Activated CD4-positive, alpha-beta T cell treated with anti-CD3 and anti-CD28 coated beads, Interleukin-2, amount 50 U/mL, for 16 hours (primary cell): ENCODE measurements around the gene ABCB4.

Source experiments
- DNase-seq: peaks from one replicate; pipeline ENCODE4 v3.0.0-alpha.2; 2020

The ABCB4 gene

GRCh38 chr7:87475359-87476178, at the start of gene ABCB4:
TSS of gene ABCB4 (minus strand) at chr7:87475680. CDS start at chr7:87475465, 215 bp downstream.
- DNase-seq: no peak

DNA sequence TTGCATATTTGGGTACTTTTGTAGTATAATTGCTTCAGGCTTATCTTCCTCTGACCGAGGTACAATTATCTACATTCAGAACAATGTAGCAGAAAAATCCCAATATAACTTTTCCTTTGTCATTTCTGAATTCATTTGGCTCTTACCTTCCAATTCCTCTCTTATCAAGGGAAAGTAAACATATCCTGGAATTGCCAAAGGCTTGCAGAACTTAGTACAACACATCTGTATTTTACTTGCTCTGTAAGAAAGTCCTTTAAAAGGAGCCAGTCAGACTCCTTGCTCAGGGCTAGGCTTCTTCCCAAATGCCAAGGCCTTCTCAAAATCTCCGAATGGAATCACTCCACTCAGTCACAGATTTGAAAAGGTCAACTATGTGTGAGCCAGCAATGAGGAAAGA, 43.3 kb upstream of the ABCB4 start:
- no peak for DNase-seq

- no peak for DNase-seq
Observed at GRCh38 chr7:87517891-87518290, 42.4 kb upstream of the ABCB4 start.

DNA sequence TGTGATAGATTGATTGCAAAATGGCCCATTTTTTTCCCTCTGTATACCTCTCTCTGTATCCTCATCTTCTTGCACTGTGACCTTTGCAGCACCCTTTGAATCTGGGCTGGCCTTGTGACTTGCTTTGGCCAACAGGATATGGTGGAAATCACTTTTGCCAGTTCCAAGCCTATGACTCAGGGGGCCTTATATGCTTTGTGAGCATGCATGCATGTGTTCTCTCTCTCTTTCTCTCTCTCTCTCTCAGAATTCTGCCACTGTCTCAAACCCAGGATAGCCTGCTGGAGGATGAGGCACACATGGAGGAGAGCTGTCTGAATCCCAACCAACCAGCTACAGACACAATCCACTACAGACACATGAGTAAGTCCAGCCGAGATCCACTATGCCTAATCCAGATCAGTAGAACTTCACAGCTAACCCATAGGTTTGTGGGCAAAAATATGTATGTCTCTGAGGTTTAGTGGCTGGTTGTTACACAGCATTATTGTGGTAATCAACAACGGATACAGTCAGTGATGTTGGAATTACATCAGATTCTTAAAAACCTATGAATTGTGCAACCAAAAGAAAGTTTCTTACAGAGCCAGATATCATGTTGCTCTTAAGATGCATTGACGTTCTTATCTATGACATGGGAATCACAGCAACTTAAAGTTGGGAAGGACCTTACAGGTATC, 41.8 kb upstream of the ABCB4 start:
- DNase-seq: no peak

GRCh38 chr7:87513735-87514335, 38.4 kb upstream of the ABCB4 start:
- DNase-seq: no peak

- DNase-seq: no peak
Observed at GRCh38 chr7:87512906-87513305, 37.4 kb upstream of the ABCB4 start.

DNA sequence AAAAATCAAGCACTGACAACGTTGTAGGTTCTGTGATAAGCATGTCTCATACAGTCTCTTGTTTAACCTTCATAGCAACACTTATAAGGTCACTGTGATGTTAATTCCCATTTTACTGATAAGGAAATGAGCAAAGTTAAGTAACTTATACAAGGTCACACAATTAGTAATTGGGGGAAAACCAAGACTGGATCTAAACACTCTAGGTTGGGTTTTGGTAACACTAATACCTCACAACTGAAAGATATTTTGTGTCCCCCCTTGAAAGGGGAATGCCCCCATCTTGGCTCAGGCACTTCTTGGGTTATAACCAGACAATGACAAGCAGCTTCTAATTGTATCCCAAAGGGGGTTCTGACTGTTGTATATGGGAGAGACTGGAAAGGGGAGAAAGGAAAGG, 36.0 kb upstream of the ABCB4 start:
- no peak for DNase-seq

GRCh38 chr7:87510411-87510875, 35.0 kb upstream of the ABCB4 start:
- no peak for DNase-seq

- no peak for DNase-seq
Observed at GRCh38 chr7:87507446-87507845, 32.0 kb upstream of the ABCB4 start.

DNA sequence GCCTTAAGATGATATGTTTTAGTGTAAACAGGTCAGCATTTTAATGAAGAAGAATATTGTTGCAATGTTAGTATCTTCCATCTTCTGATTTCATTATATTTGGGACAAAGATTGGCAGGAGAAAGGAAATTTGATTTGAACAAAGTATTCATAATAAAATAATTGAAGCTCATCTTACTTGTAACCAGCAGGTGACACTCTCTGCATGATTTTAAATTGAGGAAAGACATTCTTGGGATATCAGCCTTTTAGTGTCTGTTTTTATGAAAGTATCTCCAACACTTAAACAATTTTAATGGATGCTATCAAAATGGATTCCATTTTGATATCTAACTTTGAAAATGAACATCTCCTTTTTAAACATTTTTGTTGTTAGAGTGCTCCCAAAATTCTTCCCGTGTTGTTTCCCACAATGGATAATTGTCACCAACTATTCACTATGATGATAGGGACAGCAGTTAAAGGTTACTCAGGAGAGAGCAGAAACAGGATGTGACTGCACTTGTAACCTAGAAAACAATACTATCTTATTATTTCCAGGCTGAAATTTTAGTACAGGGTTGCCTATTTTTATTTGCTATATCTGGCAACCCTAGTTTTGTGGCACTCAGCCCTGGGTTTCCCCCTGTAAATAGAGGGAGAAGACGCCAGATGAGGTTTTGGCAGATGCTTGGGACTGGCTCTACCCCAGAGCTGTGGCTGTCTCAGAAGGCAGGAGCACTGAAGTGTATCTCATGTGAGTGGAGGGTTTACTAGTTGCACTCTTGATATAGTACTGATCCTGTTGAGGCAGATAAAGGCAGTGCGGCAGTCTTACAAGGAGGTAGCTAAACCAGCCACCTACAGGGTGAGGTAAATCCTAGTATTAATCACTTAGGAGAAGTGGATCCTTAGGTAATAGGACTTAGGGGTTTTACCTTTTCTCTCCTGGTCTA, 31.0 kb upstream of the ABCB4 start:
- DNase-seq: no peak

DNA sequence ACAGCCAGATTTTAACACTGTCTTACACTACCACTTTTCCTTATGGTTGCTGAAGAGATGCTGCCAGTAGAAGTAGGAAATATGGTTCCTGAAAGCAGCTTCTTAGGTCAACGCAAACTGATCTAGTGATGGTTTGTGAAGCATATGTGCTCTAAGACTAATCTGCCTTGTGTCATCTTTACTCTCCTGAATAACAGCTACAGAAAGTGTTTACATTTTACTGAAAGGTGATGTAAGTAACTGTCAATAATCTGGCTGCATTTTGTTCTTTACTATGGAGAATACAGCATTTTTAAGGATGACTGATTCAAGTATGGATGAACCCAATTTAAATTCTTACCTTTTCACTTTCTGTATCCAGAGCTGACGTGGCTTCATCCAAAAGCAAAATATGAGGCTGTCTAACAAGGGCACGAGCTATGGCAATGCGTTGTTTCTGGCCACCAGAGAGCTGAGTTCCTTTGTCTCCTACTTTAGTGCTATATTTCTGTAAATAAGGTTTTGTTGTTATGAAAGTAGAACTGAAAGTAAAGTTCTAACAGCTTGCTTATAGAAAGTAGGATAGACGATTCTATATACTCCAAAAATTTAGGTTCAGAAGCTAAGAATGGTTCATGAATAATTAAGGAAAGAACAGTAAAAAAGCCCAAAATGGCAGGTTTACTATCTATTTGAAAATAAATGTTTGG, 30.2 kb upstream of the ABCB4 start:
- no peak for DNase-seq

- no peak for DNase-seq
Observed at GRCh38 chr7:87505122-87505521, 29.6 kb upstream of the ABCB4 start.

DNA sequence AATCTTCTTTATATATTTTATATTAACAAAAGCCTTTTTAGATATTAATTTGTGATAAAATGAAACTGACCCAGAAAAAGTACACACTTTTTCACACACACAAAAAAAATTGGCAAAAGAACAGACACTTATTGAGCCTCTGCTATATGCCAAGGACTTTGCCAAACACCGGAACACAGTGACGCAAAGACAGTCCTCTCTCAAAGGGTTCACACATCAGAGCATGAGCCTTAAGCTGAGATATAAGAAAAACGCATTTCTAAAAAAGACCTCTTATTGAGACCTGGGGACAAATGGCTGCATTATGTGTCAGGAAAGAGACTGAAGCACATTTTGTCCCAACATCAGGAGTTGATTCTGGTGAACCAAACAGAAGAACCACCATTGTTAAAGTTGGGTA, 24.0 kb upstream of the ABCB4 start:
- DNase-seq: no peak

- no peak for DNase-seq
Observed at GRCh38 chr7:87498893-87499292, 23.4 kb upstream of the ABCB4 start.

DNA sequence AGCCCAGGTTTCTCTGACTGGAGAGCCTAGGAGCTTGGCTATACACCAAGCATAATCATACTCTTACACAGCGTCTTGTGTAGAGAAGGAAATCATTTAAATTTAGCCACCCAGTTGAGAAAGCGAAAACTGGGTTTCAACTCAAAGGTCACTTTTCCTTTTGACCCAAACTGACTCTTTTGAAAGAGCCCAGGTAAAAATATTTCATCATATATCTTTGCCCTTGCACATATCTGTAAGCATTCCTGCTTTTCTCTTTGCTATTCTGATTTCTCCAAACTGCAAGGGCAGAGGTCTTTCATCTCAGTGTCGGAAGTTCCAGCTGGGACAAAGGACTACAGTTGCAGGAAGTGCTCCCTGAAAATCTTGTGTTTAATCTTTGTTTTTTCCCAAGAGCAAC, 22.0 kb upstream of the ABCB4 start:
- DNase-seq: no peak

GRCh38 chr7:87495366-87495765, 19.9 kb upstream of the ABCB4 start:
- no peak for DNase-seq

DNA sequence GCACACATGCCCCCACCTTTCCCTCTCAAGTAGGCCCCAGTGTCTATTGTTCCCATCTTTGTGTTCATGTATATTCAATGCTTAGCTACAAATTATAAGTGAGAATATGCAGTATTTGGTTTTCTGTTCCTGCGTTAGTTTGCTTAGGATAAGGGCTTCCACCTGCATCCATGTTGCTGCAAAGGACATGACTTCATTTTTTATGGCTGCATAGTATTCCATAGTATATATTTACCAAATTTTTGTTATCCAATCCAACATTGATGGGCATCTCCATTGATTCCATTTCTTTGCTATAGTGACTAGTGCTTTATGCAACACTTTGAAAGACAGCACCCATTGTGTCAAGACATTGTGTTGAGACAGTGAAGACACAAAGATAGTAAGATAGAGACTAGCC, 19.0 kb upstream of the ABCB4 start:
- DNase-seq: no peak

DNA sequence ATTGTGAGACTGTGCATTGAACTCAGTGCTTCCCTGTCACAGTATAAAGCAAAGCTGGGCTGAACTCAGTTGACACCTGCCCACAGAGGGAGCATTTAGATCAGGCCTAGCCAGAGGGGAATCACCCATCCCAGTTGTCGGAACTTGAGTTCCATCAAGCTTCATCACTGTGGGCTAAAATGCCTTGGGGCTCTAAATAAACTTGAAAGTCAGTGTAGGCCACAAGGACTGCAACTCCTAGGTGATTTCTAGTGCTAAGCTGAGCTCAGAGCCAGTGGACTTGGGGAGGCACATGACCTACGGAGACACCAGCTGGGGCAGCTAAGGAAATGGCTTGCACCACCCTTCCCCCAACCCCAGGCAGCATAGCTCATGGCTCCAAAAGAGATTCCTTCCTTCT, 7.7 kb upstream of the ABCB4 start:
- DNase-seq: no peak

GRCh38 chr7:87482115-87482514, 6.6 kb upstream of the ABCB4 start:
- no peak for DNase-seq

DNA sequence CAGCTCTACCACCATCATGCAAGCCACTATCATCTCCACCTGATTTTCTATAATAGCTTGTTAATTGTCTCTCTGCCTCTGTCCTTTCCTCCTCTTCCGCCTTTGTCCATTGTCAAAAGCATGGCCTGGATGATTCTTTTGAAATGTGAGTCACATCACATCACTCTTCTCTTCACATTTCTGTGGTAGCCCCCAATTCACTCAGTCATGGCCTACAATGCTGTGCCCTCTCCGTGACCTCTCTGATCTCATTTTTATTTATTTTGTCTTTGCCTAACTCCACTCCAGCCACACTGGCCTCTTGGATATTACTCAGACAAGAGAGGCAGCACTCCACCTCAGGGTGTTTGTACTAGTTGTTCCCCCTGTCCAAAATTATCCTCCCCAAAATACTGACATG, 4.9 kb upstream of the ABCB4 start:
- DNase-seq: no peak

DNA sequence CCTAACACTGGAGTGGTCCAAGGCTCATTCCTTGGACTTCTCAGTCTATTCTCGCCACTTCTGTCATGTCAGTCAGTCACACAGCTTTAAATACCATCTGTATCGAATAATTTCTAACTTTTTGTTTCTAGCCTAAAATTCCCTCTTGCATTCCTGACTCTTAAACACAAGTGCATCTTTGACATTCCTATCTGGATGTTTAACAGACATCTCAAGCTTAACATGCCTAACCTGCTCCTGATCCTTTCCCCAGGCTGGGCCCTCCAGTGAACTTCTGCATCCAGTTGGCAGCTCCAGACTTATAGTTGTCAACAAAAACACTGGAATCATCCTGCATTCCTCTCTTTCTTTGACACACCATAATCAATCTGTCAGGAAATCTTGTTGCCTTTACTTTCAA, 4.5 kb upstream of the ABCB4 start:
- DNase-seq: no peak

- no peak for DNase-seq
Observed at GRCh38 chr7:87476179-87476557, 688 bp upstream of the ABCB4 start.
